Measurements from ENCODE around the gene MUCL3.
"Not testable (repeated sequence)": the region's sequence is repeated elsewhere in the genome, so short reads cannot be mapped to it uniquely, and the experiment has no call there.

Gene MUCL3

GRCh38 chr6:30938730-30939129 lies 2.0 kb upstream of the MUCL3 start:
- peak; percentile 37 for DNase-seq (ENCODE audit: low read depth, low spot score)

GRCh38 chr6:30939473-30939872 lies 1.3 kb upstream of the MUCL3 start:
- no peak for DNase-seq (ENCODE audit: low read depth, low spot score)
- H3K27ac ChIP-seq = peak overlapping the region; percentile 73

More at GRCh38 chr6:30938730-30939129, 2.0 kb upstream of the MUCL3 start:
- H3K27ac ChIP-seq = peak overlapping the region; percentile 73

GRCh38 chr6:30942338-30943060 lies 1.7 kb downstream of the MUCL3 start:
- DNase-seq (ENCODE audit: low read depth, low spot score) = peak; percentile 31
- H3K27ac ChIP-seq = no peak overlapping the region

GRCh38 chr6:30944051-30944450 lies 3.3 kb downstream of the MUCL3 start:
- no peak for DNase-seq (ENCODE audit: low read depth, low spot score)
- H3K27ac ChIP-seq = no peak overlapping the region

- DNase-seq (ENCODE audit: low read depth, low spot score) = no peak
- no peak overlapping the region for H3K27ac ChIP-seq
These were observed 4.5 kb downstream of the MUCL3 start for GRCh38 chr6:30945281-30945680.

GRCh38 chr6:30947231-30947630 lies 6.5 kb downstream of the MUCL3 start:
- no peak overlapping the region for H3K27ac ChIP-seq
- no peak for DNase-seq (ENCODE audit: low read depth, low spot score)

- no peak overlapping the region for H3K27ac ChIP-seq
- no peak for DNase-seq (ENCODE audit: low read depth, low spot score)
These were observed 8.0 kb downstream of the MUCL3 start for GRCh38 chr6:30948811-30949210.

GRCh38 chr6:30951907-30952469 lies 11.2 kb downstream of the MUCL3 start:
- no peak overlapping the region for H3K27ac ChIP-seq
- no peak for DNase-seq (ENCODE audit: low read depth, low spot score)

- H3K27ac ChIP-seq = no peak overlapping the region
- no peak for DNase-seq (ENCODE audit: low read depth, low spot score)
These were observed 14.0 kb downstream of the MUCL3 start for GRCh38 chr6:30954631-30955366.

- H3K27ac ChIP-seq = no peak overlapping the region
These were observed 14.7 kb downstream of the MUCL3 start for GRCh38 chr6:30955367-30956042.

GRCh38 chr6:30957716-30958115 lies 16.9 kb downstream of the MUCL3 start:
- no peak for DNase-seq (ENCODE audit: low read depth, low spot score)
- H3K27ac ChIP-seq = no peak overlapping the region

More at GRCh38 chr6:30955367-30956042, 14.7 kb downstream of the MUCL3 start:
- DNase-seq (ENCODE audit: low read depth, low spot score) = no peak

- no peak overlapping the region for H3K27ac ChIP-seq
- DNase-seq (ENCODE audit: low read depth, low spot score) = no peak
These were observed 20.3 kb downstream of the MUCL3 start for GRCh38 chr6:30960907-30961673.

GRCh38 chr6:30962716-30963115 lies 21.9 kb downstream of the MUCL3 start:
- DNase-seq (ENCODE audit: low read depth, low spot score) = no peak
- H3K27ac ChIP-seq = no peak overlapping the region

GRCh38 chr6:30963641-30964040 lies 22.9 kb downstream of the MUCL3 start:
- no peak for DNase-seq (ENCODE audit: low read depth, low spot score)
- H3K27ac ChIP-seq = no peak overlapping the region

GRCh38 chr6:30964075-30964474 lies 23.3 kb downstream of the MUCL3 start:
- DNase-seq (ENCODE audit: low read depth, low spot score) = no peak
- H3K27ac ChIP-seq = no peak overlapping the region

GRCh38 chr6:30965140-30965601 lies 24.4 kb downstream of the MUCL3 start:
- no peak for DNase-seq (ENCODE audit: low read depth, low spot score)
- H3K27ac ChIP-seq = no peak overlapping the region

GRCh38 chr6:30966154-30966553 lies 25.4 kb downstream of the MUCL3 start:
- DNase-seq (ENCODE audit: low read depth, low spot score) = no peak

GRCh38 chr6:30969171-30969570 lies 28.4 kb downstream of the MUCL3 start:
- not testable (repeated sequence) for H3K27ac ChIP-seq; DNase-seq (ENCODE audit: low read depth, low spot score)

More at GRCh38 chr6:30966154-30966553, 25.4 kb downstream of the MUCL3 start:
- no peak overlapping the region for H3K27ac ChIP-seq

- peak overlapping the region; percentile 36 for H3K27ac ChIP-seq
- DNase-seq (ENCODE audit: low read depth, low spot score) = no peak
These were observed 30.2 kb downstream of the MUCL3 start for GRCh38 chr6:30970946-30971345.

GRCh38 chr6:30972816-30973215 lies 32.0 kb downstream of the MUCL3 start:
- no peak for DNase-seq (ENCODE audit: low read depth, low spot score)

More at GRCh38 chr6:30972816-30973215, 32.0 kb downstream of the MUCL3 start:
- H3K27ac ChIP-seq = no peak overlapping the region
